Thyroid gland (tissue), 4 donors: Measurements from ENCODE around the gene TMEM242.

Experiments used
- POLR2A ChIP-seq, 2 donors: fragments of 450-650 bp; IDR thresholded peaks; one replicate each; pipeline ENCODE4 v1.6.1; 2017; ENCODE audit warnings: antibody characterized with exemption in 2 of 2, mild to moderate bottlenecking in 2 of 2, moderate library complexity in 1 of 2
- TF ChIP-seq, protein P1 (sequence below), 6 experiments: fragments of 200-600 bp in 3 of 6; fragments of 450-650 bp in 3 of 6; sonication (generic) in 3 of 6; IDR thresholded peaks; one replicate each; pipeline ENCODE4 v1.5.1; 2016 to 2019; ENCODE audit warnings: antibody characterized with exemption in 6 of 6, mild to moderate bottlenecking in 2 of 6, inconsistent platforms in 1 of 6, moderate library complexity in 1 of 6

DNA sequence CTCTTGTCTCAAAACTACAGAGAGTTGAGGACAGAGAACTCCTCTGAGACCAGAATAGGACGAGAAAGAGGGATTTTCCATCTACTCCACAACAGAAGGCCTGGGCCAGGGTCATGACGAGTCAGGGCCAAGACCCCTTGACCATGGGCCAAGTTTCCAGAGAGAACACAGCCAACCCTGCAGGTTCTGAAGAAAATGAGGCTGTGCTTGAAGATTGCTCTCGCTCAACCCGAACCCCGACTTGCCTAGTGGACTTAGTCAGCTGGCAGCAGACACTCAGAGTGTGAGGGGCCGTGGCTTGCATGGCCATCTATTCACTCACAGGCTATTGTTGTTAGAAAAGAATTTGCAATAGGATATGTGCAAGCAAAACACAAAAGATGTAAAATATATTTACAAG, 54.5 kb downstream of the TMEM242 start:
- TF ChIP-seq, protein P1, sequence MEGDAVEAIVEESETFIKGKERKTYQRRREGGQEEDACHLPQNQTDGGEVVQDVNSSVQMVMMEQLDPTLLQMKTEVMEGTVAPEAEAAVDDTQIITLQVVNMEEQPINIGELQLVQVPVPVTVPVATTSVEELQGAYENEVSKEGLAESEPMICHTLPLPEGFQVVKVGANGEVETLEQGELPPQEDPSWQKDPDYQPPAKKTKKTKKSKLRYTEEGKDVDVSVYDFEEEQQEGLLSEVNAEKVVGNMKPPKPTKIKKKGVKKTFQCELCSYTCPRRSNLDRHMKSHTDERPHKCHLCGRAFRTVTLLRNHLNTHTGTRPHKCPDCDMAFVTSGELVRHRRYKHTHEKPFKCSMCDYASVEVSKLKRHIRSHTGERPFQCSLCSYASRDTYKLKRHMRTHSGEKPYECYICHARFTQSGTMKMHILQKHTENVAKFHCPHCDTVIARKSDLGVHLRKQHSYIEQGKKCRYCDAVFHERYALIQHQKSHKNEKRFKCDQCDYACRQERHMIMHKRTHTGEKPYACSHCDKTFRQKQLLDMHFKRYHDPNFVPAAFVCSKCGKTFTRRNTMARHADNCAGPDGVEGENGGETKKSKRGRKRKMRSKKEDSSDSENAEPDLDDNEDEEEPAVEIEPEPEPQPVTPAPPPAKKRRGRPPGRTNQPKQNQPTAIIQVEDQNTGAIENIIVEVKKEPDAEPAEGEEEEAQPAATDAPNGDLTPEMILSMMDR (IDR thresholded peaks at IDR 0.05), result no peak
- no peak for TF ChIP-seq POLR2A (IDR thresholded peaks at IDR 0.05)
